ENCODE data around the gene NDST1. TPM values are rescaled to one million over a fixed set of nuclear protein-coding genes. Genes with fewer than 3 reads are reported as not detected.

NDST1 gene
- total RNA-seq, 3 donors from 2014 or later, result 5.0 to 8.0 (median 5.6) TPM

DNA sequence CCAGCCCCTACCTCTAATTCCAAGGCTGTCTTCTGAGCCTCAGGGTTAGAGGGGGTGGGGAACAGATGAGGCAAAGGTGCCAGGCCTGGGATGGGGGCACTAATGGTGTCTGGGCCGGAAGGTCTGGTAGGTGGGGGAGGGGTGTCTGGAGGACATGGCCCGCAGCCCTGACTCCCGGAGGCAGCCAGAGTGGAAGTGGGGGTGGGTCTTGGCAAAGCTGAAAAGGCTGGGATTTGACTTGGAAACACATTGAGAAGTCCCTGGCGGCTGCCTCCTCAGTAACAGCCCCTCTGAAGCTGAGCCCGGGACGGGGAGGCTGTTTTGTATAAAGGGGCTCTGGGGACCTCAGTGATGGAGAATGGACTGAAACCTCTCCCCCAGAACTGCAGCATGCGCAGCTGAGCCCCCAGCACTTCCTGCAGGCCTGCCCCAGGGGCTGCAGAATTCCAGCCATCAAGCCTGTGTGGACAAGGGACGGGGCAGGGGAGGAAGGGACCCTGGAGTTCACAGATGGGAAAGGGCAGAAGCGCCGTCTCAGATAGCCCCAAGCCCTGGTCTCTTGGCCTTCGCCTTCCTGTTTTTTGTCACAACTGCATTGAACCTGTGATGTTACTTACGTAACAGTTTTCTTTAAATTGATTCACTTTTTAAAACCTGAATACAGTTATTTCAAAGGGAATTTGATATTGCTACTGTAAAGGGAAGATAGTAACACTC, 83.2 kb downstream of the NDST1 start:
- Mint-ChIP-seq H3K27me3 (ENCODE audit: low read depth) (no peaks in the 10 kb centered on the region), H3K9me3 (no peaks in the 10 kb centered on the region), H3K4me3 (no peak overlapping the region), H3K4me1 (ENCODE audit: low read depth) (no peaks in the 10 kb centered on the region), H3K36me3 (ENCODE audit: insufficient read depth) (no peaks in the 10 kb centered on the region)
- no peak for DNase-seq
- no peak for ATAC-seq

DNA sequence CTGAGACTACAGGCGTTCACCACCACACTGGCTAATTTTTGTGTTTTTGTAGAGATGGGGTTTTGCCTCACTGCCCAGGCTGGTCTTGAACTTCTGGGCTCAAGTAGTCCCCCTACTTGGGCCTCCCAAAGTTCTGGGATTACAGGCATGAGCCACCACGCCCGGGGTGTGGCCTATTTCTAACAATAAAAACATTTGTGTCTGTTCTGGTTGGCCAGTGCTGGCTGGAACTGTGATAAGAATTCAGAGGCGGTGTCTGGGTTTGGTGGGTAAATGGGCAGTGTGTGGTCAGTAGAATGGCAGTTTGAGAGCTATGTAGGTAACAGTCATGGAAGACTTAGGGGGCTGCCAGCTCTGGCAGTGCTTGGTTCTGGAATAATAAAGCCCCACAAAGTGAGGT, 85.7 kb downstream of the NDST1 start:
- ATAC-seq (no peak), DNase-seq (no peak)
- H3K4me1 Mint-ChIP-seq (ENCODE audit: low read depth), result no peaks in the 10 kb centered on the region
- no peaks in the 10 kb centered on the region for H3K27me3 Mint-ChIP-seq (ENCODE audit: low read depth)
- H3K9me3 Mint-ChIP-seq, result no peaks in the 10 kb centered on the region
- no peak overlapping the region for H3K4me3 Mint-ChIP-seq
- H3K36me3 Mint-ChIP-seq (ENCODE audit: insufficient read depth), result no peaks in the 10 kb centered on the region

DNA sequence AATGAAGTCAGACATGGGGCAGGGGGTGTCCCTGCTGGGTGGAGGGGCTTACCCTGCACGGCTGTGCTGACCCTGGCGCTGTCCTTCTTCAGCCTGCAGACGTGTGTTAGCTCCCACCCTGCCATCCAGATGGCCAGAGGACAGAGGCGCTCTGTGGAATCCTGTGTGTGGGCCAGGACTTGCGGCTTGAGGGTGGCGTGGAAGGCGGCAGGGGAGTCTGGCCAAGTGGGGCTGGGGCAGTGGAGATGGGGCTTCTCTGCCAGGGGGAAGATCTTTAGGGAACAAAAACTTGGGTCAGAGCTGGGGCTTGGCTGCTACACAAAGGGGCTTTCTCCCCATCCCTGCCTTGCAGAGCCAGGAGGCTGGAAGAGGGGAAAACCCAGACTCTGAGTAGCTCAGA, 86.1 kb downstream of the NDST1 start:
- H3K27me3 Mint-ChIP-seq (ENCODE audit: low read depth), result no peaks in the 10 kb centered on the region
- H3K4me3 Mint-ChIP-seq, result no peak overlapping the region
- no peaks in the 10 kb centered on the region for H3K4me1 Mint-ChIP-seq (ENCODE audit: low read depth)
- ATAC-seq (no peak), DNase-seq (no peak)
- no peaks in the 10 kb centered on the region for H3K36me3 Mint-ChIP-seq (ENCODE audit: insufficient read depth)
- H3K9me3 Mint-ChIP-seq, result no peaks in the 10 kb centered on the region

DNA sequence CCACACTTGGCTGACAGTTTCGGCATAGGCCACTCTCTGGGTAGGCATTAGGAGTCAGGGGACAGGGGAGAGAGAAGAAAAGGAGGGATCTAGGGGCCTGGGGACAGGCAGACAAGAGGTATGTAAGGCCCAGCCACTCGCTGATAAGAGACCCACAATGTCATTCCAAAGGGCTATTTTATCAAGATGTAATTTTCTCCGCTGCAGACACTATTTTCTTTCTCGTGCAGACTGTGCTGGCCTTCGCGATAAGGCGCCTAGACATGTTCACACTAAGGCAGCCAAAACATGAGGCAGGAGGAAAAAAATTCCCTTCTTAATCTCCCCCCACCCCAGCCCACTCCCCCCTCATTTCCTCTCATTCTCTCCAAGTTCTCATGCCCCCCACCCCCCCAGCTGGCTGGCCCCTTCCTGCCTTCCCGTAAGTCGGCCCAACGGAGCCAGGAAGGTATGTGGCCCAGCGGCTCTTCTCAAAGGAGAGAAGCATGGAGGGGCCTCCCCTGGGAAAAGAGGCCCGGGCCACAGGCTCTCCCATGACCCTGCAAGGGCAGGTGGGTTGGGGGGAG, 87.6 kb downstream of the NDST1 start:
- H3K27me3 Mint-ChIP-seq (ENCODE audit: low read depth), result no peaks in the 10 kb centered on the region
- no peak overlapping the region for H3K4me3 Mint-ChIP-seq

DNA sequence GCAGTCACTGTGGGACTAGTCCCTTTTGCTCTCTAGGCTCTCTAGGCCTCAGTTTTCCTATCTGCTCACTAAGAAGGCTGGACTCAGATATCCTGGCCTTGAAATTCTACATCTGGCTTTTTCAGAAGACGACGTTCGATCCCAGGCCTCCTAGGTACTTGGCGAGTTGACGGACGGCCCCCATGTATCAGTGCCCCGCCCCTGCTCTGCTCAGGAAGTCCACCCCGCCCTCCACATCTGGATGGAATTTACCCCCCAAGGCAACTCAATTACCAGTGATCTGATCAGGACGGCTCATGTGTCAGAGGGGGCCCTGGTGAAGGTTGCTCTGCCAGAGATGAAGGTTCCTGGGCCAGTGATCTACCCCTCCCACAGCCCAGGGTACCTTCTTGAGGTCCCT, 88.4 kb downstream of the NDST1 start:
- Mint-ChIP-seq H3K4me3 (no peak overlapping the region), H3K4me1 (ENCODE audit: low read depth) (no peaks in the 10 kb centered on the region), H3K27me3 (ENCODE audit: low read depth) (no peaks in the 10 kb centered on the region), H3K9me3 (no peaks in the 10 kb centered on the region), H3K36me3 (ENCODE audit: insufficient read depth) (no peaks in the 10 kb centered on the region)
- no peak for DNase-seq
- no peak for ATAC-seq

More for the DNA sequence above, 87.6 kb downstream of the NDST1 start:
- DNase-seq (no peak), ATAC-seq (no peak)
- no peaks in the 10 kb centered on the region for H3K4me1 Mint-ChIP-seq (ENCODE audit: low read depth)
- H3K36me3 Mint-ChIP-seq (ENCODE audit: insufficient read depth), result no peaks in the 10 kb centered on the region
- H3K9me3 Mint-ChIP-seq, result no peaks in the 10 kb centered on the region

DNA sequence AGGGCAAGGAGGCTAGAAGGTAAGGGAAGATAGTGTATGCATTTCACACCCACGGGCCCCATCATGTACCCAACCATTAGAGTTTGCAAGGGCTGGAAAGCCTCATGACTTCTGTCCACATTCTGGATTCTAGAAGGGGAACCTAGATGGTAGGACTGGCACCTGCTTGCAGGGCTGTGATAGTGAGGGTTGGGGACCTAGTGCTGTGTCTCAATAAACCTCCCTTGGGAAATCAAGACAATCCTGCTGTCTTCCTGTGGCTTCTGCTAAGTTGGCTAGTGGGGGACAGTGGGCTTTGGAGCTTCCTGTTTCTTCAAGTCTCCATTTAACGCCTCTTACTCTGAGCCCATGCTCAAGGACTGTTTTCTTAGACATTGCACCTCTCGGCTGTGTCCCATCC, 88.9 kb downstream of the NDST1 start:
- H3K4me1 Mint-ChIP-seq (ENCODE audit: low read depth), result no peaks in the 10 kb centered on the region
- no peaks in the 10 kb centered on the region for H3K27me3 Mint-ChIP-seq (ENCODE audit: low read depth)
- no peaks in the 10 kb centered on the region for H3K36me3 Mint-ChIP-seq (ENCODE audit: insufficient read depth)
- no peak overlapping the region for H3K4me3 Mint-ChIP-seq
- no peaks in the 10 kb centered on the region for H3K9me3 Mint-ChIP-seq
- ATAC-seq (no peak), DNase-seq (no peak)

DNA sequence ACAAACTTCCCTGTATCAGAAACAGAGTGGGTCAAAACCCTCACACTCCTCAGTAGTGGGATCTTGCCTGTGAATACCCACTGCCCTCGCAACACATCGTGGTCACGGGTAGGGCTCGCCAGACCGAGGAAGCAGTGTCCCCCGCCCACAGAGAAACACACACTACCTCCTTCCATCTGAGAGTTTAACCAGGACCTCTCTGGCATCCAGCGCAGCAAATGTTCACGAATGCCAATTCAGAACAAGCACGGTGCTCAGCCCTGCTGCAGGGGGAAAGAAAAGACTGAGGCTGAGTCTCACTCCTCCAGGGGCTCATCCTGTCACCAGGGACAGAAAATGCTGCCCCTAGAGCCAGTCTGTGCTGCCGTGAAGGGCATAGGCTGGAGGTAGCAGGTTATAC, 90.1 kb downstream of the NDST1 start:
- Mint-ChIP-seq H3K27me3 (ENCODE audit: low read depth) (no peaks in the 10 kb centered on the region), H3K36me3 (ENCODE audit: insufficient read depth) (no peaks in the 10 kb centered on the region), H3K4me1 (ENCODE audit: low read depth) (no peaks in the 10 kb centered on the region), H3K9me3 (no peaks in the 10 kb centered on the region), H3K4me3 (no peak overlapping the region)
- ATAC-seq (no peak), DNase-seq (no peak)

DNA sequence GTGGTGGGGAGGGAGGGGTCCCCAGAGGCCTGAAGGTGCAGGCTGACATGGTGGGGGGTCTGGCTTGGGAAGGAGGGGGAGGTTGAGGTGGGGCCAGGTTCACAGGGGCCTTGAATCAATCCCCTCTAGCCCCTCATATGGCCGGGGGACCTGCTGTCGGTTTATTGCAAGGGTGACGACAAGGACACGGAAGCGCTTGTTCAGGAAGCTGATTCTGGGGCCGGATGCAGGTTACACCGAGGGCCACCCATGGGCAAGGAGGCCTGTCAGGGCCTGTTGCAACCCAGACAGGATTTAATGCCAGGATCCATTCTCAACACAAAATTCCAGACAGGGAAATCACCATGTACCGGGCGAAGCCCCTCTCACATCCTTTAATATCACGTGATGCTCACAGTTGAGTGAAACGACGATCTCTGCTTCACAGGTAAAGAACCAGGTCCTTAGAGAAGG, 90.9 kb downstream of the NDST1 start:
- ATAC-seq (no peak), DNase-seq (no peak)
- Mint-ChIP-seq H3K36me3 (ENCODE audit: insufficient read depth) (no peaks in the 10 kb centered on the region), H3K4me3 (no peak overlapping the region), H3K9me3 (no peaks in the 10 kb centered on the region), H3K27me3 (ENCODE audit: low read depth) (no peaks in the 10 kb centered on the region), H3K4me1 (ENCODE audit: low read depth) (no peaks in the 10 kb centered on the region)

DNA sequence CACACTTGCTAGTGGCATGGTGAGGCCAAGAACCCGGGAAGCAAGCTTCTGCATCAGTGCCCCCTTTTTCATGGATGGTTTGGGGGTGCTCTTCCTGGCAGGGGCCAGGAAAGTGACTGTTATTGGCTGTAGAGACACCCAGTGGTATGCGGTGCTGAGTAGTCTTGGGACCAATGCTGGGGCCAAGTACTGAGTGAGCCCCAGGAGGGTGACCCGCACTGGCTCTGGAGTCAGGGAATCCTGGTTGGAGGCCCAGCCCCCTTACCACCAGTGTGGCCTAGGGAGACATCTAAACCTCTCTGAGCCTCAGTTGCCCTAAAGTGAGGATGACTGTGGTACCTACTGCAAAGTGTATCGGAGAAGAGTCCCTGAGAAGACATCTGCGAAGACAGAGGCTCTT, 91.3 kb downstream of the NDST1 start:
- Mint-ChIP-seq H3K9me3 (no peaks in the 10 kb centered on the region), H3K27me3 (ENCODE audit: low read depth) (no peaks in the 10 kb centered on the region), H3K4me1 (ENCODE audit: low read depth) (no peaks in the 10 kb centered on the region), H3K36me3 (ENCODE audit: insufficient read depth) (no peaks in the 10 kb centered on the region), H3K4me3 (no peak overlapping the region)
- no peak for ATAC-seq
- no peak for DNase-seq

DNA sequence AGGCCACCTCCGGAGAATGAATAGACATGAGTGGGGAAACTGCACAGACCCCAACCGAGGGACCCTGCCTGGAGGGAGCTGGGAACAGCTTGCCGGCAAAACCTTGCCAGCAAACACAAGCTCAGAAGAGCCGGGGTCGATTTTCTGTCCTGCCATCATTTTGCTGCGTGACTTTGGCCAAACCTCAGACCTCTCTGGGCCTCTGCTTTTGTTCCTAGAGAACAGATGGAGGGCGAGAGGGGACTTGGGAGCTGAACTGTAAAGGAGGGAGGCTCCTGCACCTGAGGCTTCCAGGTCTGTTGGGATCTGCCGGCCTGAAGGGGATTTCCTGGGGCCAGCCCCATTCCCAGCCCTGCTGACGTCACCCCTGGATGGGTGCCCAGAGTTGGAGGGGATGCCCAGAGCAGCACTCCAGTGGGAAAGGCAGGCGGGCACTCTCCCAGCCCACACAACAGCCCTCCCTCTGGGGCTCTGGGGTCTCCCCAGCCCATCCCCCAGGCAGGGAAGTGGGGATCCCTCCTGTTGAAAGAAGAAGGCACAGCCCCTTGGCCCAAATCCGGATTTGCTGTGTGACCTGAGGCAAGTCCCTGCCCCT, 92.1 kb downstream of the NDST1 start:
- H3K4me3 Mint-ChIP-seq, result no peak overlapping the region
- ATAC-seq (no peak), DNase-seq (no peak)
- H3K36me3 Mint-ChIP-seq (ENCODE audit: insufficient read depth), result no peaks in the 10 kb centered on the region
- no peaks in the 10 kb centered on the region for H3K4me1 Mint-ChIP-seq (ENCODE audit: low read depth)
- H3K9me3 Mint-ChIP-seq, result no peaks in the 10 kb centered on the region
- no peaks in the 10 kb centered on the region for H3K27me3 Mint-ChIP-seq (ENCODE audit: low read depth)

DNA sequence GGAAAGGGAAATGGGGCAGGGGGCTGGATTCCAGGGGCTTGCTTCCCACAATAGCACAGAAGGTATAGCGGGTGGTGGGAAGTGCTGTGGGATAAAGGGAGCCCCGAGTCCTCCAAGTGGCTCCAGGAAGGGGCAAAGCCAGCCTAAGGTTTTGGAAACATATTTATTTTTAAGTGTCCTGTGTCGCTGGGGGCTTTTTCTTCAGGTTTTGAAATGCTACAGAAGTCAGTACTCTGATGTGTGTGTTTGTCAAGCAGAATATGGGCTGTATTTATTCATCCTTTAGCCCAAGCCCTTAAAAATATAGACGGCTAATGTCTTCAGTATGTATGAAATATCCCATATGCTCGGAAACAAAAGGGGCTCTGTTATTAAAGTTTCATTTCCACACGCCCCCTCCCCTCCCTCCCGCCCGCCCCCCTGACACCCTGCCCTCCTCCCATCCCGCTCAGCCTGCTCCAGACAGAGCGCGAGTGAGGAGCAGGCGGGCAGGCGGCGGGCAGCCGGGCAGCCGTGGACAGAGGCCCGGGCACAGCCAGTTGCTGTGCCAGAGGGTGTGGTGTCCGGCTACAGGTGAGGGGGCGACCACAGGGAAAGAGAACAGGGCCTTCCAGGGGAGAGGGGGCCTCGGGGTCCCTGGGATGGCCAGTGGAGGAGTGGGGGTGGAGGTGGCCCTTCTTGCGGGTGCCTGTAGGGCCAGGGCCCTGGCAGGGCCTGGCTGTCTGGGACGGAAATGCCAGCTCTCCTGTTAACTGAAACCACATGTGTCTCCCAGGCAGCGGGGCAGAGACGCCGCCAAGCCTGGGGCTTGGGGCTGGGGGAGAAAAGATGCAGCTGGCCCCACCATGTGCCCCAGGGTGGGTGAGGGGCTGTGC, 92.9 kb downstream of the NDST1 start:
- H3K27me3 Mint-ChIP-seq (ENCODE audit: low read depth), result no peaks in the 10 kb centered on the region

DNA sequence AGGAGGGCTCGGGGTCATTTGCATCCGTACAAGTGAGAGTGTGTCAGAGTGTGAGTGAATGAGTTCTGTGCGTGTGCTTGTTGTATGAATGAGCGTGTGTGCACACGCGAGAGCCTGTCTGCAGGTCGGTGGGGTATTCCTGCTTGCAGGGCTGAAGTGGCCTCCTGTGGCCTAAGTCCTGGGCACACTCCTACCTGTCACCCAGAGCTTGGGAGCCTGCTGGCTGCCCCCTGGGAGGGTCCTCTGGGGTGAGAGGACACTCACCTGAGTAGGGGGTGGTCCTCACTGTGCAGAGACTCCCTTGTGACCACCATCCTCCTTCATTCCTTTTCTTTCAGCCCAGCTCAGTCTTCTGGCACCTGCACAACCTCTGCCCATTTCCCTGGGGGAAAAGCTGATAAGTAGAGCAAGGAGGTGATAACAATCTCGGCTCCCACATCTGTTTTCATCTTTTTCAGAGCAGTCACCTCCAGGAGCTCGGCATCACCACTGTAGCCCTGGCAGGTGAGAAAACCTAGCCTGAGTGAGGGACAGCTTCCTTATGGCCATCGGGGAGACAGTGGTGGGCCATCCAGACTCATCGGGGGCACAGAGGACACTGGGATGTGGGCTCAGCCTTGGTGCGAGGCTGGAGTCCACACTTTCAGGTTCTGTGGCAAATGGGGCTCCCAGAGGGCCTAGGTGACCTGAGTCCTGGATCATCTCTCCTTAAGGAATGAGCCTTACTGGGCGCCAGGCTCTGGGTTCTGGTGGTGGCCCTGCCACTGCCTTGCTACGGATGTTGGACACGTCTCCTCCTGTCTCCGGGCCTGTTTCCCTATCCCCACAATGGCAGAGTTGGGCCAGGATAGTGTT, 93.8 kb downstream of the NDST1 start:
- no peaks in the 10 kb centered on the region for H3K27me3 Mint-ChIP-seq (ENCODE audit: low read depth)
- H3K9me3 Mint-ChIP-seq, result no peaks in the 10 kb centered on the region
- H3K4me3 Mint-ChIP-seq, result no peak overlapping the region
- H3K4me1 Mint-ChIP-seq (ENCODE audit: low read depth), result no peaks in the 10 kb centered on the region
- no peak for ATAC-seq
- H3K36me3 Mint-ChIP-seq (ENCODE audit: insufficient read depth), result no peaks in the 10 kb centered on the region
- DNase-seq, result no peak

More for the DNA sequence above, 92.9 kb downstream of the NDST1 start:
- no peaks in the 10 kb centered on the region for H3K36me3 Mint-ChIP-seq (ENCODE audit: insufficient read depth)
- no peaks in the 10 kb centered on the region for H3K9me3 Mint-ChIP-seq
- ATAC-seq (no peak), DNase-seq (no peak)
- H3K4me3 Mint-ChIP-seq, result no peak overlapping the region
- H3K4me1 Mint-ChIP-seq (ENCODE audit: low read depth), result no peaks in the 10 kb centered on the region

DNA sequence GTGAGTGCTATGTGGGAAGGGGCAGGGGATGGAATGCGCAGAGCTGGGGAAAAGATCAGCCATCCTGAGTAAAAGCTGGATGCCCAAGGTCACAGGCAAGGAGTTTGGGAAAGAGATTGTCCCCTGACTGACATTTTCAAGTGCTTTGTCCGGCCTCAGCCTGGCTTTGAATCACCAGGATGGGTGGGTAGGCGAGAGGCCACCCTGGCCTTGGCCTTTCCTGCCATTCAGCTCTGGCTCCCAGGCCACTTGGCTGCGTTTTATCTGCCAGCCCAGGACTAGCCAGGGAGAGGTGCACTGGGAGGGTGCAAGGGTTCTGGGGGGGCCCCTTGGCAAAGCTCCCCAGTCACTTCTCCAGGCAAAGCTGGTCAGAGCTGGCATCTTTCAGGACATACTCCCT, 95.1 kb downstream of the NDST1 start:
- Mint-ChIP-seq H3K4me1 (ENCODE audit: low read depth) (no peaks in the 10 kb centered on the region), H3K4me3 (no peak overlapping the region), H3K27me3 (ENCODE audit: low read depth) (no peaks in the 10 kb centered on the region), H3K9me3 (no peaks in the 10 kb centered on the region), H3K36me3 (ENCODE audit: insufficient read depth) (no peaks in the 10 kb centered on the region)
- no peak for ATAC-seq
- DNase-seq, result no peak

DNA sequence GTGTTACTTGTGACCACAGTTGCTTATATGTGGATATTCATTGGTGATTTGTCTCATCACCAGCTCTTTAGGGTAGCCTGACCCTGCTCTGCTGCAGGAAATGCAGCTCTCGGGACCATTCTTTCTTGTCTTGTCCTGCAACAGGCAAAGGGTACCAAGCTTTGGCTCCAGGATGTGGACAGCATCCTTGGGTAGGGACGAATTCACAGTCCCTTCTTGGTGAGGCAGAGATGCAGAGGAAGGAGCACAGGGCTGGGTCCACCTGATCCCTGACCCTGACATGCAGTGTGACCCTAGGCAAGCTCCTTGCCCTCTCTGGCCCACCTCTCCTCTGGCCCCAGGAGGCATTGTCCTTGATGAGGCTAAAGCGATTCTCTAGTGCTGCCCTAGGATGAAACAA, 95.6 kb downstream of the NDST1 start:
- no peak overlapping the region for H3K4me3 Mint-ChIP-seq
- H3K4me1 Mint-ChIP-seq (ENCODE audit: low read depth), result no peaks in the 10 kb centered on the region
- no peaks in the 10 kb centered on the region for H3K27me3 Mint-ChIP-seq (ENCODE audit: low read depth)
- H3K9me3 Mint-ChIP-seq, result no peaks in the 10 kb centered on the region
- ATAC-seq, result no peak
- no peaks in the 10 kb centered on the region for H3K36me3 Mint-ChIP-seq (ENCODE audit: insufficient read depth)
- DNase-seq, result no peak

All from activated T-cell treated with anti-CD3 and anti-CD28 coated beads, Interleukin-2, amount 50 U/mL, for 4 hours (primary cell).